Activated CD4-positive, alpha-beta T cell treated with anti-CD3 and anti-CD28 coated beads, Interleukin-2, amount 10 ng/mL, durations not matched to agents 24 days and 14 days (primary cell): ENCODE results near the gene HPN. TPM values are rescaled to one million over a fixed set of nuclear protein-coding genes. Genes with fewer than 3 reads are reported as not detected.

Experiments used
- DNase-seq: peaks from one replicate; pipeline ENCODE4 v3.0.0; 2022
- H3K27ac Mint-ChIP-seq: one replicate; pipeline ENCODE4 v1.8.0; 2022; ENCODE audit warnings: mild to moderate bottlenecking, mixed read lengths
- H3K27me3 Mint-ChIP-seq: one replicate; pipeline ENCODE4 v1.8.0; 2022; ENCODE audit warnings: mixed read lengths
- H3K36me3 Mint-ChIP-seq: one replicate; pipeline ENCODE4 v1.8.0; 2022; ENCODE audit warnings: low read depth, mild to moderate bottlenecking, mixed read lengths
- H3K4me1 Mint-ChIP-seq: one replicate; pipeline ENCODE4 v1.8.0; 2021; ENCODE audit warnings: mixed read lengths
- H3K4me3 Mint-ChIP-seq: one replicate; pipeline ENCODE4 v1.8.0; 2022; ENCODE audit warnings: mild to moderate bottlenecking, moderate library complexity, mixed read lengths
- H3K9me3 Mint-ChIP-seq: one replicate; pipeline ENCODE4 v1.8.0; 2021; ENCODE audit warnings: mixed read lengths
- intact Hi-C: fragments of 100-400 bp; cut with micrococcal nuclease; formaldehyde crosslinking; loops from one replicate; pipeline ENCODE4 v1.15.1; 2023
- total RNA-seq: library from RNA; stranded (reverse); gene quantifications from 2 replicates; pipeline ENCODE4 v1.2.3, GENCODE V29; 2022

Gene HPN
- total RNA-seq, 1 donor from 2014 or later, result 0.09 TPM

- no peaks in the 10 kb centered on the region for H3K9me3 Mint-ChIP-seq
- peaks cover 2% of the 10 kb centered on the region for H3K27me3 Mint-ChIP-seq
- DNase-seq, result no peak
- H3K4me1 Mint-ChIP-seq, result peaks cover 7% of the 10 kb centered on the region
- no peaks in the 10 kb centered on the region for H3K36me3 Mint-ChIP-seq
- intact Hi-C loops, result no loop called here
- no peak overlapping the region for H3K27ac Mint-ChIP-seq
- no peak overlapping the region for H3K4me3 Mint-ChIP-seq
Observed at GRCh38 chr19:35061583-35062373, 20.3 kb downstream of the HPN start.

- H3K4me3 Mint-ChIP-seq, result no peak overlapping the region
- DNase-seq, result no peak
- peaks cover 11% of the 10 kb centered on the region for H3K4me1 Mint-ChIP-seq
- no peaks in the 10 kb centered on the region for H3K9me3 Mint-ChIP-seq
- intact Hi-C loops, result no loop called here
- peaks cover 2% of the 10 kb centered on the region for H3K27me3 Mint-ChIP-seq
- no peak overlapping the region for H3K27ac Mint-ChIP-seq
- H3K36me3 Mint-ChIP-seq, result no peaks in the 10 kb centered on the region
Observed at GRCh38 chr19:35062942-35063341, 21.4 kb downstream of the HPN start.

DNA sequence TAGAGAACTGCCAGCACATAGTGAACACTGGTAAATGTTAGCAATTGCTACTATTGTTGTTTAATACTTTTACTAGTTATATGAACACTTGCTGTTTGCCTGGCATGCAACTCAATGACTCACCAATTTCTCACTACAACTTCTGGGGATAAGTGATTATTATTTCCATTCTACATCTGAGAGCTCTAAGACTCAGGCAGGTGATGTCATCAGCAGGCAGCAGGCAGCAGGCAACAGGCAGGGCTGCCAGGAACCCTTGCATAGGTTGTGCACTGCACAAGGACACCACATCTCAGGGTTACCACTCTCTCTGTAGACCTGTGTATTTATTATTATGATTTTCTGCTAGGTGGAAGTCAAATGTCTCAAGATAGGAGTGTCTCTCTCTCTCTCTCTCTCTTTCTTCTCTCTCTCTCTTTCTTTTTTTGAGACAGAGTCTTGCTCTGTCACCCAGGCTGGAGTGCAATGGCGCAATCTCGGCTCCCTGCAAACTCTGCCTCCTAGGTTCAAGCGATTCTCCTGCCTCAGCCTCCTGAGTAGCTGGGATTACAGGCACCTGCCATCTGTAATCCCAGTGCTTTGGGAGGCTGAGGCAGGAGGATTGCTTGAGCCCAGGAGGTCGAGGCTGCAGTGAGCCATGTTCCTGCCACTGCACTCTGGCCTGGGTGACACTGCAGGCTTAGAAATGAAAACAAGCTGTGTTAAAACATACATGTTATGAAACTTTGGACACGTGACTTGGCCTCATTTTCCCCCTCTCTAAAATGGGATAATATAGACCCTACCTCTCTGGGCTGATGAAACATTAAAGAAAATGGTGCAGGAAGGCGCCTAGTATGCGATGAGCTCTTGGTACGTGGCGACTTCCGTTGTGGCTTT, 22.7 kb downstream of the HPN start:
- no peak for DNase-seq
- peak overlapping the region; percentile 30 for H3K27ac Mint-ChIP-seq
- peaks cover 2% of the 10 kb centered on the region for H3K27me3 Mint-ChIP-seq
- no peaks in the 10 kb centered on the region for H3K9me3 Mint-ChIP-seq
- no peaks in the 10 kb centered on the region for H3K36me3 Mint-ChIP-seq
- no peak overlapping the region for H3K4me3 Mint-ChIP-seq
- intact Hi-C loops, result no loop called here
- H3K4me1 Mint-ChIP-seq, result peaks cover 11% of the 10 kb centered on the region

GRCh38 chr19:35065574-35065973, 24.1 kb downstream of the HPN start:
- H3K4me1 Mint-ChIP-seq, result peaks cover 11% of the 10 kb centered on the region
- intact Hi-C loops, result loop anchor here (5.0 kb wide), 1 partner anchor 57 kb away; no protein-coding TSS in a partner anchor
- no peaks in the 10 kb centered on the region for H3K36me3 Mint-ChIP-seq
- peaks cover 2% of the 10 kb centered on the region for H3K27me3 Mint-ChIP-seq
- DNase-seq, result no peak
- H3K9me3 Mint-ChIP-seq, result peaks cover 3% of the 10 kb centered on the region
- H3K27ac Mint-ChIP-seq, result no peak overlapping the region
- H3K4me3 Mint-ChIP-seq, result no peak overlapping the region

GRCh38 chr19:35066121-35066520, 24.6 kb downstream of the HPN start:
- Mint-ChIP-seq H3K27me3 (peaks cover 2% of the 10 kb centered on the region), H3K4me1 (peaks cover 11% of the 10 kb centered on the region), H3K27ac (no peak overlapping the region), H3K36me3 (no peaks in the 10 kb centered on the region), H3K9me3 (peaks cover 3% of the 10 kb centered on the region), H3K4me3 (no peak overlapping the region)
- no peak for DNase-seq
- intact Hi-C loops, result loop anchor here (5.0 kb wide), 1 partner anchor 56 kb away; no protein-coding TSS in a partner anchor

GRCh38 chr19:35066691-35067563, 25.4 kb downstream of the HPN start:
- intact Hi-C loops, result loop anchor here (1.0 to 5.0 kb wide), 4 partner anchors 22 to 68 kb away; partner anchors contain the start of gene LGI4

GRCh38 chr19:35068941-35069634, 27.6 kb downstream of the HPN start:
- Mint-ChIP-seq H3K27ac (no peak overlapping the region), H3K27me3 (no peaks in the 10 kb centered on the region), H3K9me3 (peaks cover 3% of the 10 kb centered on the region), H3K4me1 (peaks cover 7% of the 10 kb centered on the region), H3K36me3 (no peaks in the 10 kb centered on the region), H3K4me3 (no peak overlapping the region)
- no peak for DNase-seq
- intact Hi-C loops, result loop anchor here (5.0 kb wide), 1 partner anchor 53 kb away; no protein-coding TSS in a partner anchor

More at GRCh38 chr19:35066691-35067563, 25.4 kb downstream of the HPN start:
- DNase-seq, result peak; percentile 96
- Mint-ChIP-seq H3K4me1 (peaks cover 11% of the 10 kb centered on the region), H3K27ac (peak overlapping the region; percentile 78), H3K9me3 (peaks cover 3% of the 10 kb centered on the region), H3K27me3 (peaks cover 2% of the 10 kb centered on the region), H3K36me3 (no peaks in the 10 kb centered on the region), H3K4me3 (peak overlapping the region; percentile 49)

GRCh38 chr19:35069696-35070095, 28.2 kb downstream of the HPN start:
- intact Hi-C loops, result loop anchor here (5.0 kb wide), 1 partner anchor 53 kb away; no protein-coding TSS in a partner anchor
- Mint-ChIP-seq H3K4me3 (no peak overlapping the region), H3K4me1 (peaks cover 7% of the 10 kb centered on the region), H3K27me3 (no peaks in the 10 kb centered on the region), H3K36me3 (no peaks in the 10 kb centered on the region), H3K27ac (no peak overlapping the region), H3K9me3 (peaks cover 3% of the 10 kb centered on the region)
- DNase-seq, result no peak

DNA sequence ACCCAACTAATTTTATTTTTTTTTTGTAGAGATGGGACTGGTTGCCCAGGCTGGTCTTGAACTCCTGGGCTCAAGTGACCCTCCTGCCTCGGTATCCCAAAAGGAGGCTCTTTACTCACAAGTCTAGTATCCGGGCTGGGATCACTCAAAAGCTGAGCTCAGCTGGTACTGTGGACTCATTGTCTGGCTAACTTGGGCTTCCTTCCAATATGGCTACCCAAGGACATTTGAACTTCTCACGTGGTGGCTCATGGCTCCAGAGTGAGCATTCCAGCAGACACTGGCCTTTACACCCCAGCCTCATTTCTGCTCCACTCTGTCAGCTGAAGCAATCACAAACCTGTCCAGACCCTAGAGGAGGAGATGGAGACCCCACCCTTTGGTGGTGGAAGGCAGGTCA, 28.9 kb downstream of the HPN start:
- intact Hi-C loops, result no loop called here
- H3K4me3 Mint-ChIP-seq, result no peak overlapping the region
- H3K36me3 Mint-ChIP-seq, result no peaks in the 10 kb centered on the region
- H3K27me3 Mint-ChIP-seq, result no peaks in the 10 kb centered on the region
- DNase-seq, result no peak
- peaks cover 9% of the 10 kb centered on the region for H3K4me1 Mint-ChIP-seq
- H3K27ac Mint-ChIP-seq, result no peak overlapping the region
- H3K9me3 Mint-ChIP-seq, result peaks cover 3% of the 10 kb centered on the region

GRCh38 chr19:35073516-35073915, 32.0 kb downstream of the HPN start:
- Mint-ChIP-seq H3K4me3 (no peak overlapping the region), H3K27ac (no peak overlapping the region), H3K36me3 (no peaks in the 10 kb centered on the region), H3K4me1 (peaks cover 1% of the 10 kb centered on the region), H3K9me3 (peaks cover 3% of the 10 kb centered on the region), H3K27me3 (no peaks in the 10 kb centered on the region)
- DNase-seq, result no peak
- intact Hi-C loops, result no loop called here

GRCh38 chr19:35073941-35074340, 32.4 kb downstream of the HPN start:
- Mint-ChIP-seq H3K27ac (no peak overlapping the region), H3K36me3 (no peaks in the 10 kb centered on the region), H3K4me3 (no peak overlapping the region), H3K4me1 (peaks cover 1% of the 10 kb centered on the region), H3K9me3 (peaks cover 3% of the 10 kb centered on the region), H3K27me3 (no peaks in the 10 kb centered on the region)
- no peak for DNase-seq
- intact Hi-C loops, result no loop called here

DNA sequence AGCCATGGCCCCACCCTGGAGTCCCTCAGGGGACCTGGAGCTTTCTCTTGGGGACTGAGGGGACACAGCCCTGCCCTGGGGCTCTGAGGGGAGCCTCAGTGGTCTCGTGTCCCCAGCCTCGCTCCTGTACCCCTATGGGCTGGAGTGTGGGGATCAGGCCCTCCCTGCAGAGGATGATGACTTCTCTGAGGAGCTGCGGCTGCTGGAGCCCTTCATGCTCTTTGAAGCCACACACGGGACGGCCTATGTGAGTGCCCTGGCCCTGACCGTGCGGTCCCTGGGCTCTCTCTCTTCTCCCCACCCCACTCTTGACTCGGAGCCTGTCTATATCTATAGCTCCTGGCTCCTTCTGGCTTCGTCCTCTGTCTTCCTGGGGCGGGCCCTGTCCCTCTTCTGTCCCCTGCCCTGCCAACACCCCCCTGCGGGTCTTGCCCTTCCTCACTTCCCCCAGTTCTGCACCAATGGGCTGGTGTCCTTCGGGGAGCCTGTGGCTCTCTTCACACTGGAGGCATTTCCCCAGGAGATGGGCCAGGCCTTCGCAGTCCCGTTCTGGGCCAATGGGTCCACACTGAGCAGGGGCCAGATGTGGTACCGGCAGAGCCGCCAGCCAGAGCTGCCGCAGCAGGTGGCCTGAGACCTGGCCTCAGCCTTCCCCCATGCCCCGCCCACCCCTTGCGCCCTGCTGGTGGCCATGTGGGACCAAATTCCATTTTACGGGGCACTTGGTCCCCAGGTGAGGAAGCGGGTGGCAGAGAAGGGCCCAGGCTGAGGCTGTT, 33.1 kb downstream of the HPN start:
- H3K9me3 Mint-ChIP-seq, result no peaks in the 10 kb centered on the region
- no peaks in the 10 kb centered on the region for H3K36me3 Mint-ChIP-seq
- no peak for DNase-seq
- peaks cover 1% of the 10 kb centered on the region for H3K4me1 Mint-ChIP-seq
- no peaks in the 10 kb centered on the region for H3K27me3 Mint-ChIP-seq
- no peak overlapping the region for H3K27ac Mint-ChIP-seq
- intact Hi-C loops, result no loop called here
- H3K4me3 Mint-ChIP-seq, result no peak overlapping the region
